Measurements from ENCODE around the gene SPEN.

GRCh38 chr1:15958111-15958510 is 110.6 kb downstream of the SPEN start:
- TF ChIP-seq POLR2A (IDR thresholded peaks at IDR 0.05) = no peak
- no peak for TF ChIP-seq CTCF (IDR thresholded peaks at IDR 0.05)
